IPS-15b (cell line): ENCODE results near the gene CTPS2.
"Not testable (repeated sequence)": the region's sequence is repeated elsewhere in the genome, so short reads cannot be mapped to it uniquely, and the experiment has no call there.

Source experiments
- H3K27me3 ChIP-seq: one replicate; pipeline ENCODE4 v1.6.1; 2013; ENCODE audit warnings: low read length; ENCODE audit not compliant: control insufficient read depth, insufficient read depth
- H3K36me3 ChIP-seq: one replicate; pipeline ENCODE4 v1.6.1; 2013; ENCODE audit warnings: low read length; ENCODE audit not compliant: control insufficient read depth, insufficient read depth
- H3K4me1 ChIP-seq: one replicate; pipeline ENCODE4 v1.6.1; 2013; ENCODE audit warnings: mild to moderate bottlenecking, low read length; ENCODE audit not compliant: control insufficient read depth, insufficient read depth
- H3K4me3 ChIP-seq: one replicate; pipeline ENCODE4 v1.5.1; 2013; ENCODE audit warnings: low read depth, low read length
- H3K9ac ChIP-seq: one replicate; pipeline ENCODE4 v1.6.1; 2013; ENCODE audit warnings: low read depth, mild to moderate bottlenecking, low read length
- H3K9me3 ChIP-seq: one replicate; pipeline ENCODE4 v1.6.1; 2013; ENCODE audit warnings: mild to moderate bottlenecking, low read length; ENCODE audit not compliant: control insufficient read depth, insufficient read depth

CTPS2 gene

GRCh38 chrX:16601885-16602284 is 110.6 kb downstream of the CTPS2 start:
- Histone ChIP-seq H3K9ac (no peak overlapping the region), H3K36me3 (peaks cover 4% of the 10 kb centered on the region), H3K4me1 (no peaks in the 10 kb centered on the region), H3K9me3 (no peaks in the 10 kb centered on the region), H3K4me3 (no peak overlapping the region), H3K27me3 (no peaks in the 10 kb centered on the region)

- Histone ChIP-seq H3K4me3 (no peak overlapping the region), H3K9me3 (no peaks in the 10 kb centered on the region), H3K27me3 (no peaks in the 10 kb centered on the region), H3K4me1 (no peaks in the 10 kb centered on the region), H3K9ac (no peak overlapping the region), H3K36me3 (peaks cover 2% of the 10 kb centered on the region)
Measured at GRCh38 chrX:16594490-16594889, 118.0 kb downstream of the CTPS2 start.

GRCh38 chrX:16593801-16594200 is 118.7 kb downstream of the CTPS2 start:
- H3K9me3 ChIP-seq, result no peaks in the 10 kb centered on the region
- no peak overlapping the region for H3K9ac ChIP-seq
- peaks cover 2% of the 10 kb centered on the region for H3K36me3 ChIP-seq
- no peaks in the 10 kb centered on the region for H3K27me3 ChIP-seq
- H3K4me3 ChIP-seq, result no peak overlapping the region
- H3K4me1 ChIP-seq, result no peaks in the 10 kb centered on the region

- peaks cover 2% of the 10 kb centered on the region for H3K36me3 ChIP-seq
- no peaks in the 10 kb centered on the region for H3K27me3 ChIP-seq
- no peak overlapping the region for H3K4me3 ChIP-seq
- no peaks in the 10 kb centered on the region for H3K9me3 ChIP-seq
- no peak overlapping the region for H3K9ac ChIP-seq
- peaks cover 3% of the 10 kb centered on the region for H3K4me1 ChIP-seq
Measured at GRCh38 chrX:16592194-16592770, 120.2 kb downstream of the CTPS2 start.

GRCh38 chrX:16589826-16590225 is 122.6 kb downstream of the CTPS2 start:
- Histone ChIP-seq H3K9me3 (no peaks in the 10 kb centered on the region), H3K4me1 (peaks cover 20% of the 10 kb centered on the region), H3K9ac (no peak overlapping the region), H3K4me3 (no peak overlapping the region), H3K27me3 (no peaks in the 10 kb centered on the region), H3K36me3 (peaks cover 2% of the 10 kb centered on the region)

- Histone ChIP-seq H3K9me3 (no peaks in the 10 kb centered on the region), H3K36me3 (peaks cover 2% of the 10 kb centered on the region)
Measured at GRCh38 chrX:16589211-16589610, 123.3 kb downstream of the CTPS2 start.

GRCh38 chrX:16588266-16588665 is 124.2 kb downstream of the CTPS2 start:
- Histone ChIP-seq H3K27me3 (no peaks in the 10 kb centered on the region), H3K36me3 (peaks cover 8% of the 10 kb centered on the region), H3K4me3 (no peak overlapping the region), H3K4me1 (peaks cover 20% of the 10 kb centered on the region), H3K9me3 (no peaks in the 10 kb centered on the region), H3K9ac (no peak overlapping the region)

More at GRCh38 chrX:16589211-16589610, 123.3 kb downstream of the CTPS2 start:
- Histone ChIP-seq H3K4me3 (no peak overlapping the region), H3K9ac (no peak overlapping the region), H3K27me3 (no peaks in the 10 kb centered on the region), H3K4me1 (peaks cover 20% of the 10 kb centered on the region)

GRCh38 chrX:16587836-16588235 is 124.6 kb downstream of the CTPS2 start:
- Histone ChIP-seq H3K36me3 (peaks cover 10% of the 10 kb centered on the region), H3K9me3 (no peaks in the 10 kb centered on the region), H3K4me3 (no peak overlapping the region), H3K27me3 (no peaks in the 10 kb centered on the region), H3K4me1 (peaks cover 20% of the 10 kb centered on the region), H3K9ac (no peak overlapping the region)

GRCh38 chrX:16586377-16587112 is 125.9 kb downstream of the CTPS2 start:
- H3K9me3 ChIP-seq, result peaks cover under 1% of the 10 kb centered on the region
- H3K4me3 ChIP-seq, result no peak overlapping the region
- H3K9ac ChIP-seq, result no peak overlapping the region
- H3K4me1 ChIP-seq, result peaks cover 20% of the 10 kb centered on the region
- peaks cover 13% of the 10 kb centered on the region for H3K36me3 ChIP-seq
- H3K27me3 ChIP-seq, result no peaks in the 10 kb centered on the region

GRCh38 chrX:16585486-16586376 is 126.7 kb downstream of the CTPS2 start:
- Histone ChIP-seq H3K9ac (no peak overlapping the region), H3K27me3 (no peaks in the 10 kb centered on the region), H3K4me3 (no peak overlapping the region), H3K4me1 (peaks cover 21% of the 10 kb centered on the region), H3K9me3 (peaks cover 3% of the 10 kb centered on the region), H3K36me3 (peaks cover 13% of the 10 kb centered on the region)

- not testable (repeated sequence) for H3K9ac ChIP-seq, H3K27me3 ChIP-seq, H3K4me1 ChIP-seq, H3K9me3 ChIP-seq
- peak overlapping the region; percentile 31 for H3K4me3 ChIP-seq
- peaks cover 13% of the 10 kb centered on the region for H3K36me3 ChIP-seq
Measured at GRCh38 chrX:16580004-16580797, 132.3 kb downstream of the CTPS2 start.
